Measurements from ENCODE around the gene BRF1. TPM values are rescaled to one million over a fixed set of nuclear protein-coding genes. Genes with fewer than 3 reads are reported as not detected.

BRF1 gene
- total RNA-seq, 4 donors from 2014 or later = 22.8 to 46.5 (median 30.7) TPM

- DNase-seq (ENCODE audit: low spot score) (no peak), ATAC-seq (ENCODE audit: low FRiP score) (no peak)
- TF ChIP-seq CTCF (IDR thresholded peaks at IDR 0.05) = no peak
Observed at GRCh38 chr14:105286759-105287144, 14.0 kb downstream of the BRF1 start.

DNA sequence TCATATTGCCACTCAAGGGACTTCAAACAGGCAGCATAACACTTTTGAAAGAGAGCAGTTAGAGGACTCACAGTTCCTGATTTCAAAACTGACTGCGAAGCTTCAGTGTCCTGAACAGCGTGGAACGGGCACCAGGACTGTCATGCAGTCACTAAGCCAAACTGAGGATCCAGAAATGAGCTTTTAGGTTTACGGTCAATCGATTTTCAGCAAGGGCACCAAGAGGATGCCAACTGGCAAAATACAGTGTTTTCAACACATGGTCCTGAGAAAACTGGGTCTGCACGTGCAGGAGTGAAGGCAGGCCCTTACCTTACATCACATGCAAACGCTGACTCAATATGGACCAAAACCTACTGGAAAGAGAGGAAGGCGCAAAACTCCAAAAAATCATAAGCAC, 15.6 kb downstream of the BRF1 start:
- DNase-seq (ENCODE audit: low spot score) (no peak), ATAC-seq (ENCODE audit: low FRiP score) (no peak)
- no peak for TF ChIP-seq CTCF (IDR thresholded peaks at IDR 0.05)

DNA sequence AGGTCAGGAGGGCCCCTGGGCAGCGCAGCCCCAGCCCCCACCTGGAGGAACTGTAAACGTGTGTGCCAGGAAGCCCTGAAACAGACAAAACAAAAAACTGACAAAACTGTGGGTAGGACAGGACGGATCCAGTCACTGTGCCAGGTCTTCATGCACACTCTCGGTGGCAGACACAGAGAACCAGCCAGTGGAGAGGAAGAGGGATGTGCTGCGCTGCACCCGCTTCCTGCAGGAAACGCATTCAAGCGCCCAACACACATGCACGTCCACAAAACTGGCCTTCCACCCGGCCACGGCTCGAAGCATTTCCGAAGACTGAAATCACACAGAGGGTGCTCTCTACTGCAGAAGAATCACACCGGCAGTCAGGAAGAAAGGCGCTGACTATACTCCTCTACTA, 16.9 kb downstream of the BRF1 start:
- no peak for DNase-seq (ENCODE audit: low spot score)
- no peak for TF ChIP-seq CTCF (IDR thresholded peaks at IDR 0.05)
- ATAC-seq (ENCODE audit: low FRiP score) = no peak

DNA sequence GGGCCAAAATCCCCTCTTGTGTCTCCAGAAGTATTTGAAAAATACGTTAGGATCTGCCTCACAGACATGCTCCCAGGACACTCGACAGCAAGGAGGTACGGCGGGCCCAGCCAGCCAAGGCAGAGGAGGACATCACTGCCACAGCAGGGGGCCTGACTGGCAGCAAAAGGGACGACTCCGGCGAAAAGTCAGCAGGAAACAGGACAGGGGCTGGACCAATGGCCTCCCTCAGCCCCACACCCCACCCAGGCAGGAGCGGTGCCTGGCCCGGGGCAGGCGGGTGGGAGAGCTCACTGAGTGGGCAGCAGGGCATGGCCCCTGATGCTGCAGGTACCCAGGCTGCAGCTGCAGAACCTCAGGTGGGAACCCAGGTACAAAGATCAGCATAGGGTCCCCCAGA, 17.8 kb downstream of the BRF1 start:
- ATAC-seq (ENCODE audit: low FRiP score) (no peak), DNase-seq (ENCODE audit: low spot score) (no peak)
- TF ChIP-seq CTCF (IDR thresholded peaks at IDR 0.05) = no peak

DNA sequence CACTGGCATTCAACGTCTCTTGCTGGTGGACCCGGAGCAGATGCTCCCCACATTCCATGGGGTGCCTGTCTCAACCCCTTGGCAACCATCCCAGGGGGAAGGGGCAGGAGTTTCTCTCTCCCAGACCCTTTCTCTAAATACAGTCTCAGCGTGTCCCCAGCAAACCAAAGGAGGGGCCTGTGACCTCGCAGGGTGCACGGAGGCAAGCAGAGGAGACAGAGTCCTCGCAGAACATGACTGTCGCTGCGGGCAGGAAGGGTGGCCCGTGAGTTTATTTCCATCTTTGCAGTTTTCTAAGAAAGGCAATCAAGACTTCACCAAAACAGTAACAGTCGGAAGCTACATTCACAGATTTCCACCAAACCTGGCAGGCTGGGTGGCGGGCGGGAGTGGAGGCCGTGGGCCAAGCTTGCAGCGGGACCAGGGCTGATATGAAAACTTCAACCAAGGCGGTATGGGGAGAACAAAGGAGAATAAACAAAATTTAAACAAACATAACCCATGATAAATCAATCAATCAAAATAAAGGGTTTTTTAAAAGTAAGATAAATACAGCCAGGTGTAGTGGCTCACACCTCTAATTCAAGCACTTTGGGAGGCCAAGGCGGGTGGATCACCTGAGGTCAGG, 18.6 kb downstream of the BRF1 start:
- TF ChIP-seq CTCF (IDR thresholded peaks at IDR 0.05) = no peak
- DNase-seq (ENCODE audit: low spot score) (no peak), ATAC-seq (ENCODE audit: low FRiP score) (no peak)

GRCh38 chr14:105281371-105282097, 19.3 kb downstream of the BRF1 start:
- no peak for TF ChIP-seq CTCF (IDR thresholded peaks at IDR 0.05)
- DNase-seq (ENCODE audit: low spot score) = no peak
- peak; percentile 83 for ATAC-seq (ENCODE audit: low FRiP score)

DNA sequence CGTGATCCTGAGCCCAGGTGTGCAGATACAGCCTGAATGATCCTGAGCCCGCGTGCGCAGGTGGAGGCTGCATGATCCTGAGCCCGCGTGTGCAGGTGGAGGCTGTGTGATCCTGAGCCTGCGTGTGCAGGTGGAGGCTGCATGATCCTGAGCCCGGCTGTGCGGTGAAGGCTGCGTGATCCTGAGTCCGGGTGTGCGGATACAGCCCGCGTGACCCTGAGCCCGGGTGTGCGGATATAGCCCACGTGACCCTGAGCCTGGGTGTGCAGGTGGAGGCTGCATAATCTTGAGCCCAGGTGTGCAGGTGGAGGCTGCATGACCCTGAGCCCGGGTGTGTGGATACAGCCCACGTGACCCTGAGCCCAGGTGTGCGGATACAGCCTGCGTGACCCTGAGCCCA, 20.3 kb downstream of the BRF1 start:
- TF ChIP-seq CTCF (IDR thresholded peaks at IDR 0.05) = no peak

More for the DNA sequence above, 20.3 kb downstream of the BRF1 start:
- DNase-seq (ENCODE audit: low spot score) = no peak
- no peak for ATAC-seq (ENCODE audit: low FRiP score)
